Bronchial epithelial cell (primary cell): ENCODE data around the gene TSPAN32. TPM values are rescaled to one million over a fixed set of nuclear protein-coding genes. Genes with fewer than 3 reads are reported as not detected.

Experiments
- total RNA-seq: library from RNA; depleted of rRNA; stranded (reverse); fragments of >200 nt; gene quantifications from 2 replicates; pipeline ENCODE4 v1.2.1, GENCODE V29; 2014

Gene TSPAN32
- total RNA-seq, 1 donor from 2014 or later: not detected

Other genes starting within 250 kb of the TSPAN32 start
- 1.0 and 6.6 TPM in 2 replicates for gene IGF2, start 162.6 kb upstream of the TSPAN32 start, total RNA-seq
- not detected in 2 replicates for gene INS, start 140.8 kb upstream of the TSPAN32 start, total RNA-seq
- gene TH, start 130.2 kb upstream of the TSPAN32 start, total RNA-seq: under 0.01 and 0.13 TPM in 2 replicates
- gene ASCL2, start 31.4 kb upstream of the TSPAN32 start, total RNA-seq: 0.79 and 2.4 TPM in 2 replicates
- not detected in 2 replicates for gene C11orf21, start 95 bp upstream of the TSPAN32 start, total RNA-seq
- 133 and 219 TPM in 2 replicates for gene CD81, start 75.3 kb downstream of the TSPAN32 start, total RNA-seq
- 80.8 and 86.3 TPM in 2 replicates for gene TSSC4, start 98.7 kb downstream of the TSPAN32 start, total RNA-seq
- not detected in 2 replicates for gene TRPM5, start 142.5 kb downstream of the TSPAN32 start, total RNA-seq
- 1.0 and 1.6 TPM in 2 replicates for gene KCNQ1, start 143.0 kb downstream of the TSPAN32 start, total RNA-seq